Stomach (tissue), 9 donors: ENCODE results near the gene NUBPL. TPM values are rescaled to one million over a fixed set of nuclear protein-coding genes. Genes with fewer than 3 reads are reported as not detected.

Source experiments
- DNase-seq, 2 donors: peaks; one replicate each; pipeline versions ENCODE4 v3.0.0 to v3.0.0-alpha.2; 2013 to 2019
- H3K27ac ChIP-seq, 5 donors: fragments of 200-600 bp in 4 of 5; sonication (generic) in 4 of 5; one replicate each; pipeline ENCODE4 v1.5.1; 2013 to 2019; ENCODE audit warnings: mild to moderate bottlenecking in 1 of 5, moderate library complexity in 1 of 5
- H3K27me3 ChIP-seq, 3 donors: fragments of 200-600 bp; sonication (generic); one replicate each; pipeline ENCODE4 v1.5.1; 2017 to 2019; ENCODE audit warnings: mixed run types in 1 of 3
- H3K36me3 ChIP-seq, 4 donors: fragments of 200-600 bp; sonication (generic); 1 replicate in 3 of 4; 2 replicates in 1 of 4; pipeline ENCODE4 v1.5.1; 2016 to 2019
- H3K4me1 ChIP-seq, 4 donors: fragments of 200-600 bp; sonication (generic); one replicate each; pipeline ENCODE4 v1.5.1; 2016 to 2019
- H3K4me3 ChIP-seq, 4 donors: fragments of 200-600 bp; sonication (generic) in 3 of 4; one replicate each; pipeline ENCODE4 v1.5.1; 2016 to 2019; ENCODE audit warnings: mild to moderate bottlenecking in 1 of 4
- H3K9me3 ChIP-seq, 4 donors: fragments of 200-600 bp; sonication (generic); one replicate each; pipeline ENCODE4 v1.5.1; 2016 to 2019
- EP300 ChIP-seq: sonication (generic); formaldehyde crosslinking; IDR thresholded peaks from one replicate; pipeline ENCODE4 v1.6.1; 2017; ENCODE audit warnings: antibody characterized with exemption
- POLR2A ChIP-seq, 4 donors: fragments of 450-650 bp; IDR thresholded peaks; one replicate each; pipeline ENCODE4 v1.6.1; 2016; ENCODE audit warnings: antibody characterized with exemption in 4 of 4, control low read depth in 2 of 4, mild to moderate bottlenecking in 1 of 4, moderate library complexity in 1 of 4
- POLR2AphosphoS5 ChIP-seq, 3 donors: sonication (generic); formaldehyde crosslinking; IDR thresholded peaks; one replicate each; pipeline ENCODE4 v1.6.1; 2016; ENCODE audit warnings: antibody characterized with exemption in 3 of 3
- WGBS, 5 donors: extraction: QIAGEN DNeasy Blood & Tissue Kit in 3 of 5; methylation state at CpG; one replicate each; pipeline versions ENCODE4 v1.1.5 to v1.1.7; 2013 to 2018; 5-methylcytosine and 5-hydroxymethylcytosine counted together
- intact Hi-C: fragments of 100-400 bp; cut with DNase I; formaldehyde crosslinking; loops from one replicate; pipeline ENCODE4 v1.15.1; 2023; ENCODE audit warnings: low total_unique reads
- polyA plus RNA-seq, 3 donors: library from polyadenylated mRNA; stranded (reverse); fragments of 200-250 nt; gene quantifications; one replicate each; pipeline ENCODE4 v1.2.3, GENCODE V29; 2013
- total RNA-seq, 5 donors: library from RNA; depleted of rRNA; stranded (reverse); fragments of >200 nt; gene quantifications; one replicate each; pipeline versions ENCODE4 v1.1.0 to v1.2.3, GENCODE V29; 2014 to 2016
- TF ChIP-seq, protein P1 (sequence below), 7 experiments: fragments of 450-650 bp in 4 of 7; fragments of 200-600 bp in 3 of 7; sonication (generic) in 3 of 7; IDR thresholded peaks; one replicate each; pipeline ENCODE4 v1.5.1; 2016 to 2019; ENCODE audit warnings: antibody characterized with exemption in 7 of 7, control low read depth in 2 of 7, mild to moderate bottlenecking in 1 of 7
- donor health status: healthy with polysubstance abuse.
- donor health status: Bipolar disorder and iron deficiency.
- donor health status: healthy.

The NUBPL gene
- total and polyA plus RNA-seq, 8 donors: 0.58 to 25.7 (median 5.0) TPM

DNA sequence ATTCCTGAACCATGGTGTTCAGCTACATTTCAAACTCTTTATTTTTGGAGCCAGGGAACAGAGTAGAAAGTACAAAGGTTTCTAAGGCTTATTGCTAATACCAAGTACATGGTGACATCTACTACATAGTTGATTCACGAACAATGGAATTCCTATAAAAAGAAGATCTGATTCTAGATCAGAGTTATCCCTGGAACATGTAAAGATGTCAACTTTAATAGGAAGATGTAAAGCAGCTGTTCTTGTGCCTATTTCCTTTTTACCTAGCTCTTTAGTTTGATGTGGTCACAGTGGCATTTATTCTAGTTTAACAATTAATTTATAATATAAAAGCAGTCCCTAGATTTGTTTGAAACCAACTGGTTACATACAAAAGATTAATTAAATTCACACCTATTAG lies 99.5 kb downstream of the NUBPL start:
- intact Hi-C loops: no loop called here
- Histone ChIP-seq H3K9me3 (peaks cover 0 to 15% (median 3%) of the 10 kb centered on the region in 4 donors), H3K4me1 (no peaks in the 10 kb centered on the region), H3K27me3 (no peaks in the 10 kb centered on the region), H3K36me3 (peaks cover 0 to 7% (median 0%) of the 10 kb centered on the region in 4 donors), H3K4me3 (no peak overlapping the region), H3K27ac (no peak overlapping the region)
- WGBS, 5 donors: 80 to 95% (median 92%) methylated on average over 1 of the region's 1 CpG
- no peak for TF ChIP-seq EP300
- TF ChIP-seq POLR2AphosphoS5 (IDR thresholded peaks at IDR 0.05): no peak
- no peak for TF ChIP-seq POLR2A (IDR thresholded peaks at IDR 0.05)
- TF ChIP-seq, protein P1, sequence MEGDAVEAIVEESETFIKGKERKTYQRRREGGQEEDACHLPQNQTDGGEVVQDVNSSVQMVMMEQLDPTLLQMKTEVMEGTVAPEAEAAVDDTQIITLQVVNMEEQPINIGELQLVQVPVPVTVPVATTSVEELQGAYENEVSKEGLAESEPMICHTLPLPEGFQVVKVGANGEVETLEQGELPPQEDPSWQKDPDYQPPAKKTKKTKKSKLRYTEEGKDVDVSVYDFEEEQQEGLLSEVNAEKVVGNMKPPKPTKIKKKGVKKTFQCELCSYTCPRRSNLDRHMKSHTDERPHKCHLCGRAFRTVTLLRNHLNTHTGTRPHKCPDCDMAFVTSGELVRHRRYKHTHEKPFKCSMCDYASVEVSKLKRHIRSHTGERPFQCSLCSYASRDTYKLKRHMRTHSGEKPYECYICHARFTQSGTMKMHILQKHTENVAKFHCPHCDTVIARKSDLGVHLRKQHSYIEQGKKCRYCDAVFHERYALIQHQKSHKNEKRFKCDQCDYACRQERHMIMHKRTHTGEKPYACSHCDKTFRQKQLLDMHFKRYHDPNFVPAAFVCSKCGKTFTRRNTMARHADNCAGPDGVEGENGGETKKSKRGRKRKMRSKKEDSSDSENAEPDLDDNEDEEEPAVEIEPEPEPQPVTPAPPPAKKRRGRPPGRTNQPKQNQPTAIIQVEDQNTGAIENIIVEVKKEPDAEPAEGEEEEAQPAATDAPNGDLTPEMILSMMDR (IDR thresholded peaks at IDR 0.05): no peak
- DNase-seq: no peak

DNA sequence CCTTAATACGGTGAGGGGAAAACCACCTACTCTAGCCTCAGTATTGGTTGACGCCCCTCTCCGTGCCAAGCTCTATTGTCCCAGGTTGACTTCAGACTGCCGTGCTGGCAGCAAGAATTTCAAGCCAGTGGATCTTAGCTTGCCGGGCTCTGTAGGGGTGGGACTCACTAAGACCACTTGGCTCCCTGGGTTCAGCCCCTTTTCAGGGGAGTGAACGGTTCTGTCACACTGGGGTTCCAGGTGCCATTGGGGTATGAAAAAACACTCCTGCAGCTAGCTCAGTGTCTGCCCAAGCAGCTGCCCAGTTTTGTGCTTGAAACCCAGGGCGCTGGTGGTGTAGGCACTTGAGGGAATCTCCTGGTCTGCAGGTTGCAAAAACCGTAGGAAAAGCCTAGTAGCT lies 107.1 kb downstream of the NUBPL start:
- no peak for TF ChIP-seq POLR2AphosphoS5 (IDR thresholded peaks at IDR 0.05)
- TF ChIP-seq EP300: no peak
- TF ChIP-seq POLR2A (IDR thresholded peaks at IDR 0.05): no peak
- TF ChIP-seq, protein P1 (IDR thresholded peaks at IDR 0.05): no peak
- H3K36me3 ChIP-seq: peaks cover 0 to 12% (median 0%) of the 10 kb centered on the region in 4 donors
- no peaks in the 10 kb centered on the region for H3K27me3 ChIP-seq
- no peak for DNase-seq
- intact Hi-C loops: no loop called here
- H3K4me1 ChIP-seq: no peaks in the 10 kb centered on the region
- H3K27ac ChIP-seq: no peak overlapping the region
- WGBS, 5 donors: 87 to 97% (median 94%) methylated on average over 8 of the region's 8 CpGs
- peaks cover 0 to 22% (median 3%) of the 10 kb centered on the region in 4 donors for H3K9me3 ChIP-seq
- no peak overlapping the region for H3K4me3 ChIP-seq

DNA sequence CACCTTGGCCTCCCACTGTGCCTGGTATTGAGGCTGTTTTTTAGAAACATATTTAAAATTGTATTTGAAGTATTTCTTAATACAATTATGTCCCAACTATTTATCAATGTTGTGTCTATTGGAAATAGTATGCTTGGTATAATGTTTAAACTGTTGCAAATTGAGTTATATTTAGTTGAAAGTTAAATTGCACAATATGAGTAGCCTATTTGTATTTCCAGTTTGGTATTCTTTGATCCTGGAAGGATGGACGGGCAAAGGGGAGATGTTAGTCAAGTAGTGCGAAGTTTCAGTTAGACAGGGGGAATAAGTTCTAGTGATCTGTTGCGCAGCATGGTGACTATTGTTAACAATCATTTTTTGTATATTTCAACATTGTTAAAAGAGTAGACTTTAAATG lies 111.5 kb downstream of the NUBPL start:
- 81 to 97% (median 97%) methylated on average over 3 of the region's 3 CpGs for WGBS, 5 donors
- no peak for TF ChIP-seq EP300
- TF ChIP-seq POLR2AphosphoS5 (IDR thresholded peaks at IDR 0.05): no peak
- TF ChIP-seq, protein P1 (IDR thresholded peaks at IDR 0.05): no peak
- TF ChIP-seq POLR2A (IDR thresholded peaks at IDR 0.05): no peak
- intact Hi-C loops: no loop called here

DNA sequence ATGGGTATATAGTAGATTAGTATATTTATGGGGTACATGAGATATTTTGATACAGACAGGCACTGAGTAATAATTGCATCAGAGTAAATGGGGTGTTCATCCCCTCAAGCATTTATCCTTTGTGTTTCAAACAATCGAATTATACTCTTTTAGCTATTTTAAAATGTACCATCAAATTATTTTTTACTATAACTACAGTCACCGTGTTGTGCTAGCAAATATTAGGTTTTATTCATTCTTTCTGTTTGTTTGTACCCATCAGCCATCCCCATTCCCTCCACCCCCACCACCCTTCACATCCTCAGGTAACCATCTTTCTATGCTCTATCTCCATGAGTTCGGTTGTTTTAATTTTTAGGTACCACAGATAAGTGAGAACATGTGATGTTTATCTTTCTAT lies 115.8 kb downstream of the NUBPL start:
- H3K4me3 ChIP-seq: no peak overlapping the region
- intact Hi-C loops: no loop called here
- H3K9me3 ChIP-seq: no peaks in the 10 kb centered on the region
- H3K4me1 ChIP-seq: no peaks in the 10 kb centered on the region
- no peaks in the 10 kb centered on the region for H3K27me3 ChIP-seq
- 57 to 93% (median 64%) methylated on average over 3 of the region's 3 CpGs for WGBS, 5 donors
- H3K36me3 ChIP-seq: peaks cover 0 to 14% (median 10%) of the 10 kb centered on the region in 4 donors
- H3K27ac ChIP-seq: no peak overlapping the region
- no peak for DNase-seq
- TF ChIP-seq, protein P1 (IDR thresholded peaks at IDR 0.05): no peak
- TF ChIP-seq POLR2AphosphoS5 (IDR thresholded peaks at IDR 0.05) (no peak), EP300 (no peak), POLR2A (IDR thresholded peaks at IDR 0.05) (no peak)

More for the DNA sequence above, 111.5 kb downstream of the NUBPL start:
- no peak for DNase-seq
- Histone ChIP-seq H3K4me1 (no peaks in the 10 kb centered on the region), H3K27ac (no peak overlapping the region), H3K27me3 (no peaks in the 10 kb centered on the region), H3K9me3 (peaks cover 0 to 9% (median 0%) of the 10 kb centered on the region in 4 donors), H3K36me3 (peaks cover 0 to 12% (median 2%) of the 10 kb centered on the region in 4 donors), H3K4me3 (no peak overlapping the region)
